B cell (primary cell): ENCODE results near the gene KRT38. TPM values are rescaled to one million over a fixed set of nuclear protein-coding genes. Genes with fewer than 3 reads are reported as not detected.

Source experiments
- ATAC-seq: fragments of 200-7000 bp; cut with Tn5 transposase; one replicate; pipeline ENCODE4 v1.10.0; 2021; ENCODE audit warnings: low read depth, mild to moderate bottlenecking, moderate number of reproducible peaks, moderate library complexity
- CTCF ChIA-PET: fragments of 350-600 bp; sonication (Branson Sonifier 250); formaldehyde crosslinking; loops from one replicate; lab custom pipeline; 2021; ENCODE audit warnings: antibody characterized with exemption, inconsistent platforms; lab: Charles Lee
- POLR2A ChIA-PET: fragments of 350-600 bp; sonication (Branson Sonifier 250); formaldehyde crosslinking; loops from one replicate; lab custom pipeline; 2021; ENCODE audit warnings: antibody characterized with exemption; lab: Charles Lee
- DNase-seq: peaks from one replicate; pipeline ENCODE4 v3.0.0; 2013
- H2AFZ ChIP-seq: 2 replicates; pipeline ENCODE4 v1.6.1; 2012; ENCODE audit warnings: mild to moderate bottlenecking, low read depth, low read length; ENCODE audit not compliant: insufficient read depth, poor library complexity, severe bottlenecking
- H3K27ac ChIP-seq, 2 donors: 1 replicate in 1 of 2; 2 replicates in 1 of 2; pipeline ENCODE4 v1.5.1; 2012 to 2013; ENCODE audit warnings: low read length in 2 of 2, mild to moderate bottlenecking in 2 of 2, moderate library complexity in 1 of 2
- H3K27me3 ChIP-seq, 4 experiments: fragments of 200-600 bp in 1 of 4; sonication (generic) in 1 of 4; replicated peaks in 1 of 4; 1 replicate in 2 of 4; 2 replicates in 2 of 4; pipeline versions ENCODE4 v1.6.1 to v1.7.0; 2013 to 2016; ENCODE audit warnings: low read length in 3 of 4, mild to moderate bottlenecking in 2 of 4, mixed read lengths in 1 of 4, moderate library complexity in 1 of 4; ENCODE audit not compliant: insufficient read depth in 4 of 4, control insufficient read depth in 3 of 4; ENCODE audit errors: control extremely low read depth in 1 of 4
- H3K36me3 ChIP-seq, 2 experiments: replicated peaks in 1 of 2; 1 replicate in 1 of 2; 2 replicates in 1 of 2; pipeline versions ENCODE4 v1.6.1 to v1.7.1; 2013; ENCODE audit warnings: low read length in 1 of 2; ENCODE audit not compliant: insufficient read depth in 2 of 2, control insufficient read depth in 1 of 2; ENCODE audit errors: control extremely low read depth in 1 of 2, extremely low read depth in 1 of 2
- H3K4me1 ChIP-seq, 2 donors: fragments of 200-600 bp in 1 of 2; sonication (generic) in 1 of 2; 1 replicate in 1 of 2; 2 replicates in 1 of 2; pipeline versions ENCODE4 v1.5.1 to v1.6.1; 2013 to 2017; ENCODE audit warnings: low read length in 2 of 2; ENCODE audit not compliant: control insufficient read depth in 2 of 2, insufficient read depth in 2 of 2
- H3K4me2 ChIP-seq: replicated peaks from 2 replicates; pipeline ENCODE3; 2012; ENCODE audit warnings: mild to moderate bottlenecking, low read depth, low read length; ENCODE audit not compliant: poor library complexity, severe bottlenecking
- H3K4me3 ChIP-seq, 5 experiments: fragments of 200-600 bp in 1 of 5; sonication (generic) in 1 of 5; 1 replicate in 3 of 5; 2 replicates in 2 of 5; pipeline versions ENCODE4 v1.5.1 to v1.7.0; 2011 to 2016; ENCODE audit warnings: low read length in 4 of 5, mild to moderate bottlenecking in 4 of 5, low read depth in 2 of 5, control low read depth in 1 of 5, moderate library complexity in 1 of 5; ENCODE audit not compliant: insufficient read depth in 1 of 5; ENCODE audit errors: control extremely low read depth in 1 of 5, extremely low read depth in 1 of 5
- H3K79me2 ChIP-seq: fragments of 200-600 bp; sonication (generic); one replicate; pipeline ENCODE4 v1.6.0; 2016; ENCODE audit warnings: low read length; ENCODE audit not compliant: control insufficient read depth, insufficient read depth
- H3K9ac ChIP-seq: fragments of 200-600 bp; sonication (generic); 2 replicates; pipeline ENCODE4 v1.6.1; 2017; ENCODE audit warnings: mild to moderate bottlenecking, low read length, moderate library complexity
- H3K9me3 ChIP-seq, 3 donors: one replicate each; pipeline versions ENCODE4 v1.6.1 to v1.7.1; 2013; ENCODE audit warnings: low read length in 2 of 3; ENCODE audit not compliant: control insufficient read depth in 2 of 3, insufficient read depth in 1 of 3; ENCODE audit errors: control extremely low read depth in 1 of 3
- H4K20me1 ChIP-seq: 2 replicates; pipeline ENCODE4 v1.6.0; 2012; ENCODE audit warnings: mild to moderate bottlenecking, low read length; ENCODE audit not compliant: insufficient read depth, control insufficient read depth, poor library complexity, severe bottlenecking
- H3K27ac Mint-ChIP-seq: one replicate; pipeline ENCODE4 v1.8.0; 2021; ENCODE audit warnings: mixed read lengths
- H3K27me3 Mint-ChIP-seq: one replicate; pipeline ENCODE4 v1.8.0; 2021; ENCODE audit warnings: mixed read lengths
- H3K4me1 Mint-ChIP-seq: one replicate; pipeline ENCODE4 v1.8.0; 2021; ENCODE audit warnings: mixed read lengths
- H3K4me3 Mint-ChIP-seq: one replicate; pipeline ENCODE4 v1.8.0; 2021; ENCODE audit warnings: mixed read lengths
- H3K9me3 Mint-ChIP-seq: one replicate; pipeline ENCODE4 v1.8.0; 2022; ENCODE audit warnings: mixed read lengths; ENCODE audit not compliant: insufficient read depth
- EZH2 ChIP-seq: IDR thresholded peaks from 2 replicates; pipeline ENCODE4 v1.6.1; 2012; ENCODE audit warnings: borderline replicate concordance, low read depth, mild to moderate bottlenecking, moderate library complexity, low read length; ENCODE audit not compliant: insufficient read depth, poor library complexity, severe bottlenecking
- WGBS: methylation state at CpG from one replicate; pipeline ENCODE4 v1.1.5; 2013; ENCODE audit warnings: missing lambda C conversion rate; ENCODE audit not compliant: insufficient coverage; 5-methylcytosine and 5-hydroxymethylcytosine counted together
- intact Hi-C: fragments of 100-400 bp; cut with micrococcal nuclease; formaldehyde crosslinking; loops from one replicate; pipeline ENCODE4 v1.10.0; 2022
- polyA plus RNA-seq: library from polyadenylated mRNA; depleted of rRNA; stranded (reverse); fragments of >200 nt; gene quantifications from 2 replicates; pipeline ENCODE4 v1.2.3, GENCODE V29; 2012
- total RNA-seq, 2 donors: library from RNA; stranded (reverse); fragments of 120-200 nt in 1 of 2; gene quantifications; 1 replicate in 1 of 2; 2 replicates in 1 of 2; pipeline versions ENCODE4 v1.2.3 to v1.2.4, GENCODE V29; 2013 to 2022
- TF ChIP-seq, protein P1 (sequence below): fragments of 200-600 bp; IDR thresholded peaks from one replicate; pipeline ENCODE4 v1.8.0; 2022; ENCODE audit warnings: antibody characterized with exemption, mild to moderate bottlenecking

Gene KRT38
- total and polyA plus RNA-seq, 2 donors (not counting 1 experiment from before 2014, with no cell fraction given), result not detected

DNA sequence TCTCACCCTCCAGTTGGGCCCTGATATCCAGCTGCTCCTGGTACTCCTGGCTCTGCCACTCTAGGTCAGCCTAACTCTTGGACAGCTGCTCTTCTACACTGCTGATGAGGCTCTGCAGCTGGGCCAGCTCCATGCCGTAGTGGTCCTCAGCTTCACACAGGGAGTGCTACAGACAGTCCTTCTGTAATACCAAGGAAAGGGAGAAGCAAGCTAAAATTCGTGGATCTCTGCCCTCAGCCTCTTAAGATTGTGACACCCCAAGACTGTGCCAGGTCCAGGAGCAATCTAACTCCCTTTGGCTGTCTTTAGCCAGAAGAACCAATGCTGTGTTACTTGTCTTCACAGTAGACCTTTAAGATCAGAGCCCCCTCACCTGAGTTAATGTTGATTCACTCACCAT, 7.7 kb upstream of the KRT38 start:
- ChIA-PET CTCF (no interaction called here), POLR2A (no interaction called here)
- no peak overlapping the region for H3K9ac ChIP-seq
- H3K4me1 ChIP-seq, result no peaks in the 10 kb centered on the region
- H2AFZ ChIP-seq, result no peak overlapping the region
- no peak overlapping the region for H3K27ac ChIP-seq
- Mint-ChIP-seq H3K27me3 (peaks cover 39% of the 10 kb centered on the region), H3K27ac (no peak overlapping the region), H3K9me3 (no peaks in the 10 kb centered on the region), H3K4me3 (no peak overlapping the region), H3K4me1 (no peaks in the 10 kb centered on the region)
- WGBS, result 70% methylated on average over 2 of the region's 2 CpGs
- no peak overlapping the region for H3K4me3 ChIP-seq
- intact Hi-C loops, result no loop called here
- H4K20me1 ChIP-seq, result no peaks in the 10 kb centered on the region
- DNase-seq (no peak), ATAC-seq (no peak)
- H3K27me3 ChIP-seq, result peaks cover 0 to 15% (median 0%) of the 10 kb centered on the region in 4 experiments
- H3K4me2 ChIP-seq, result no peak overlapping the region
- TF ChIP-seq EZH2, result no peak
- TF ChIP-seq, protein P1, sequence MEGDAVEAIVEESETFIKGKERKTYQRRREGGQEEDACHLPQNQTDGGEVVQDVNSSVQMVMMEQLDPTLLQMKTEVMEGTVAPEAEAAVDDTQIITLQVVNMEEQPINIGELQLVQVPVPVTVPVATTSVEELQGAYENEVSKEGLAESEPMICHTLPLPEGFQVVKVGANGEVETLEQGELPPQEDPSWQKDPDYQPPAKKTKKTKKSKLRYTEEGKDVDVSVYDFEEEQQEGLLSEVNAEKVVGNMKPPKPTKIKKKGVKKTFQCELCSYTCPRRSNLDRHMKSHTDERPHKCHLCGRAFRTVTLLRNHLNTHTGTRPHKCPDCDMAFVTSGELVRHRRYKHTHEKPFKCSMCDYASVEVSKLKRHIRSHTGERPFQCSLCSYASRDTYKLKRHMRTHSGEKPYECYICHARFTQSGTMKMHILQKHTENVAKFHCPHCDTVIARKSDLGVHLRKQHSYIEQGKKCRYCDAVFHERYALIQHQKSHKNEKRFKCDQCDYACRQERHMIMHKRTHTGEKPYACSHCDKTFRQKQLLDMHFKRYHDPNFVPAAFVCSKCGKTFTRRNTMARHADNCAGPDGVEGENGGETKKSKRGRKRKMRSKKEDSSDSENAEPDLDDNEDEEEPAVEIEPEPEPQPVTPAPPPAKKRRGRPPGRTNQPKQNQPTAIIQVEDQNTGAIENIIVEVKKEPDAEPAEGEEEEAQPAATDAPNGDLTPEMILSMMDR, result no peak
- peaks cover 0 to 3% (median 0%) of the 10 kb centered on the region in 3 donors for H3K9me3 ChIP-seq
- H3K79me2 ChIP-seq, result no peaks in the 10 kb centered on the region
- no peaks in the 10 kb centered on the region for H3K36me3 ChIP-seq

DNA sequence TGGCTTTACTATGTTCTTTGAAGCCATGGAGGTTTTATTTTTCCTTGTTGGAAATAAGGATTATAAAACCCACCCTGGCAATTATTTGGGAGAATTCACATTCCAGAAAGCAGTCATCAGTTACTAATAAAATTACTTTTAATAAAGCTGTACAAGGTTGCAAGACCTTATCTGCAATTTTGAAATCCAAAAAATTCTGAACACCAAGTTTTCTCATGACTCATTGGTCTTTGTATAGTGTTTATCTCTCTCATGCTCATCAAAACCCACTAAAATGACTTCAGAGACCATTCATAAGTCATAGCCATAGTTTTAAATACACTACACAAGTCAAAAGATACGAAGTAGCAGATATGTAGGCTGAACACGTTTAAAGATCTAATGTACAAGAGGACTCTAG, 6.0 kb upstream of the KRT38 start:
- ChIA-PET CTCF (no interaction called here), POLR2A (no interaction called here)
- intact Hi-C loops, result no loop called here
- WGBS, result no CpG with 5 or more reads among the region's 2 CpGs
- Mint-ChIP-seq H3K4me1 (no peaks in the 10 kb centered on the region), H3K27ac (no peak overlapping the region), H3K9me3 (no peaks in the 10 kb centered on the region), H3K4me3 (no peak overlapping the region), H3K27me3 (peaks cover 43% of the 10 kb centered on the region)
- Histone ChIP-seq H3K27ac (no peak overlapping the region), H3K36me3 (no peaks in the 10 kb centered on the region), H3K27me3 (peaks cover 0 to 11% (median 0%) of the 10 kb centered on the region in 4 experiments), H4K20me1 (no peaks in the 10 kb centered on the region), H3K79me2 (no peaks in the 10 kb centered on the region), H2AFZ (no peak overlapping the region), H3K4me2 (no peak overlapping the region), H3K9ac (no peak overlapping the region), H3K9me3 (peaks cover 0 to 3% (median 0%) of the 10 kb centered on the region in 3 donors), H3K4me3 (no peak overlapping the region), H3K4me1 (no peaks in the 10 kb centered on the region)
- no peak for ATAC-seq
- no peak for TF ChIP-seq EZH2
- TF ChIP-seq, protein P1, result no peak
- DNase-seq, result no peak
